ENCODE measurements around the gene NACA2.

DNA sequence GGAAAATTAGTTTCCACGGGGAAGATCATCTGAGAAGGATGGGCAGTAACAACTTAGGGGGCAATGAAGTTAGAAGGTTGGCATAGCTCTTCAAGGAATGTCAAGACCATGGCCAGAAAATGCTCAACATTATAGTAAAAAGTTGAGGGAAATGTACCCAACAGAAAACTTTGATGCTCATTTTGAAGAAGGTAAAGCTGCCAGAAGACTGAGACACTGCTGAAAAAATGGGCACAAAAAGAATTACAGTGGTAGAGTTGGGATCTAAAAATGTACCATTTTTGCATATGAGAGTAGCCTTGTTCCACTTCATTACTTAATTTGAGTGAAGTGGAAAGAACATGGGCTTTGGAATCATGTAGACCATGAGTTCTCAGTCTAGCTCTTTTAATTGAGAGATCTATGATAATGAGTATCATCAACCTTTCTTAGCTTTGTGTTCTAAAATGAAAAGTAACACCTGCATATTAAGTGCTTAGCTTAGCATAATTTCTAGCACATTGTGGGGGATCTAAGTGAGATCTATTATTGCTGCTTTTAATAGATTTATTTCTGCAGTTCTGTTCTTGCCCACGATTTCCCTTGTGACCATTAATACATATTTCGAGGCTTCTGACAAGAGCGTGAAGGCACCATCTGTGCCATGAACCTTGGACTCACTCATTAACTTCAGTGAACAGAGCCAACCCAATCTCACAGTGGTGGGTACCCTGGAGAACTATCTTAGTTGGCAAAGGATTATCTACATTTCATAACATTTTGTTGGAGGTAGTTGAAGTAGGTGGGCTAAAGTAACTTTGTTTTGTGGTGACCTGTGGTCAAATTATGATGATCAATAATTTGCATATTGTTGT, 3.0 kb downstream of the NACA2 start:
- TF ChIP-seq TAF1 (IDR thresholded peaks at IDR 0.05; ENCODE audit: borderline replicate concordance, insufficient read depth, low read length) (no peak), POLR2AphosphoS5 (IDR thresholded peaks at IDR 0.05; ENCODE audit: low read depth, low read length) (no peak), FOXP2 (optimal IDR thresholded peaks at IDR 0.05; ENCODE audit: borderline replicate concordance, extremely low read depth, extremely low read length, insufficient read depth) (no peak), SIN3A (IDR thresholded peaks at IDR 0.05; ENCODE audit: borderline replicate concordance, insufficient read depth, low read length) (no peak)
- TF ChIP-seq, protein P1, sequence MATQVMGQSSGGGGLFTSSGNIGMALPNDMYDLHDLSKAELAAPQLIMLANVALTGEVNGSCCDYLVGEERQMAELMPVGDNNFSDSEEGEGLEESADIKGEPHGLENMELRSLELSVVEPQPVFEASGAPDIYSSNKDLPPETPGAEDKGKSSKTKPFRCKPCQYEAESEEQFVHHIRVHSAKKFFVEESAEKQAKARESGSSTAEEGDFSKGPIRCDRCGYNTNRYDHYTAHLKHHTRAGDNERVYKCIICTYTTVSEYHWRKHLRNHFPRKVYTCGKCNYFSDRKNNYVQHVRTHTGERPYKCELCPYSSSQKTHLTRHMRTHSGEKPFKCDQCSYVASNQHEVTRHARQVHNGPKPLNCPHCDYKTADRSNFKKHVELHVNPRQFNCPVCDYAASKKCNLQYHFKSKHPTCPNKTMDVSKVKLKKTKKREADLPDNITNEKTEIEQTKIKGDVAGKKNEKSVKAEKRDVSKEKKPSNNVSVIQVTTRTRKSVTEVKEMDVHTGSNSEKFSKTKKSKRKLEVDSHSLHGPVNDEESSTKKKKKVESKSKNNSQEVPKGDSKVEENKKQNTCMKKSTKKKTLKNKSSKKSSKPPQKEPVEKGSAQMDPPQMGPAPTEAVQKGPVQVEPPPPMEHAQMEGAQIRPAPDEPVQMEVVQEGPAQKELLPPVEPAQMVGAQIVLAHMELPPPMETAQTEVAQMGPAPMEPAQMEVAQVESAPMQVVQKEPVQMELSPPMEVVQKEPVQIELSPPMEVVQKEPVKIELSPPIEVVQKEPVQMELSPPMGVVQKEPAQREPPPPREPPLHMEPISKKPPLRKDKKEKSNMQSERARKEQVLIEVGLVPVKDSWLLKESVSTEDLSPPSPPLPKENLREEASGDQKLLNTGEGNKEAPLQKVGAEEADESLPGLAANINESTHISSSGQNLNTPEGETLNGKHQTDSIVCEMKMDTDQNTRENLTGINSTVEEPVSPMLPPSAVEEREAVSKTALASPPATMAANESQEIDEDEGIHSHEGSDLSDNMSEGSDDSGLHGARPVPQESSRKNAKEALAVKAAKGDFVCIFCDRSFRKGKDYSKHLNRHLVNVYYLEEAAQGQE (IDR thresholded peaks at IDR 0.05; ENCODE audit: insufficient read depth in 1 of 2, low read depth in 2 of 2, low read length in 2 of 2) = no peak
